Choroid plexus epithelial cell (primary cell): ENCODE measurements around the gene KTN1.

Source experiments
- DNase-seq: peaks from one replicate; pipeline ENCODE4 v3.0.0-alpha.2; 2010; ENCODE audit warnings: low read depth
- H3K4me3 ChIP-seq: 2 replicates; pipeline ENCODE4 v1.5.1; 2011; ENCODE audit warnings: low read depth, mild to moderate bottlenecking, control low read depth, low read length, moderate library complexity
- CTCF ChIP-seq: conservative IDR thresholded peaks from 2 replicates; pipeline ENCODE4 v1.5.1; 2011; ENCODE audit warnings: low read depth, mild to moderate bottlenecking, control low read depth, inconsistent platforms, low read length, moderate library complexity

Gene KTN1

GRCh38 chr14:55599250-55599879 lies 19.4 kb downstream of the KTN1 start:
- TF ChIP-seq CTCF = no peak
- H3K4me3 ChIP-seq = no peak overlapping the region
- no peak for DNase-seq

- no peak overlapping the region for H3K4me3 ChIP-seq
- no peak for TF ChIP-seq CTCF
- peak; percentile 63 for DNase-seq
Observed at GRCh38 chr14:55600784-55601561, 21.0 kb downstream of the KTN1 start.

- H3K4me3 ChIP-seq = no peak overlapping the region
- no peak for DNase-seq
- no peak for TF ChIP-seq CTCF
Observed at GRCh38 chr14:55603401-55603953, 23.5 kb downstream of the KTN1 start.

GRCh38 chr14:55604488-55604887 lies 24.5 kb downstream of the KTN1 start:
- no peak overlapping the region for H3K4me3 ChIP-seq
- TF ChIP-seq CTCF = no peak
- DNase-seq = no peak

GRCh38 chr14:55604900-55605418 lies 25.0 kb downstream of the KTN1 start:
- no peak overlapping the region for H3K4me3 ChIP-seq
- no peak for TF ChIP-seq CTCF
- DNase-seq = no peak

- H3K4me3 ChIP-seq = no peak overlapping the region
- TF ChIP-seq CTCF = no peak
- peak; percentile 65 for DNase-seq
Observed at GRCh38 chr14:55605793-55606192, 25.8 kb downstream of the KTN1 start.
